Measurements from ENCODE around the gene JAG1.

DNA sequence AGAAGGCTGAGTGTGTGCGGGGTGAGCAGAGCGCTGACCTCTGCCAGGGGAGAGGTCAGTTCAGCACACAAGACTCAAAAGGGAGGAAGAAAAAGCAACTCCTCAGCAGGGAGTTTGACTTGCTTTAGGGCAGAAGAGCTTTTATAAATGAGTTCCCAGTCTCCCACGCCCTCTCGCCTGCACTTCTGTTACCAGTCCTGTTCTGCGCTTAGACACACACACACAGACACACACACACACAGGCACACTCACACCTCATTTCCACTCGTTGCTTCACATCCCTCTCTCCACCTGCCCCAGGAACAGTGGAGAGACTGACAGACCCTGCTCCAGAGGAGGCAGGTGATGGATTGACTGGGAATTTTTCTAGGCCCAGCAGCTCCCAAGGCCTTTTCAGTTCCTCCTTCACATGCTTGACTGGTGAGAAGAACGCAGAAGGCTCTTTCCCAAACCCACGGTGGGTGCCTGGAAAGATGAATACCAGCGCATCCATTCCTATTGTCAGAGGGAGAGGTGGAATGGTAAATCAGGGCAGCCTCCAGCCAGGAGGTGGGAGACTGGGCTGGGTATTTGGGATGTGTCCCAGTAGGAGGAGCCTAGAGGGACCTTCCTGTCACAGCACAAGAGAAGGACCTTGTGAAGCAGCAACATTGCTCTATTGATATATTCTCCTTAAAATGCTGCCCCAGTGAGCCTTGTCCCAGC, 43.7 kb downstream of the JAG1 start:
- TF ChIP-seq CSDC2 (CRISPR knock-in tag; IDR thresholded peaks at IDR 0.05) = no peak
- no peak for TF ChIP-seq SNAI2 (CRISPR knock-in tag; IDR thresholded peaks at IDR 0.05)
